ENCODE data around the gene ARHGAP29. TPM values are rescaled to one million over a fixed set of nuclear protein-coding genes. Genes with fewer than 3 reads are reported as not detected.

ARHGAP29 gene
- polyA plus RNA-seq, 1 donor (not counting 4 experiments of a cell fraction or from before 2014, with no cell fraction given): 79.7 TPM

GRCh38 chr1:94225845-94226244 is 11.5 kb downstream of the ARHGAP29 start:
- H3K9me3 ChIP-seq (ENCODE audit: control insufficient read depth, low read depth, low read length): no peaks in the 10 kb centered on the region
- TF ChIP-seq CTCF (optimal IDR thresholded peaks at IDR 0.05 in 1 of 3, IDR thresholded peaks at IDR 0.05 in 1 of 3, conservative IDR thresholded peaks at IDR 0.05 in 1 of 3; ENCODE audit: extremely low read depth in 1 of 3, insufficient read depth in 2 of 3, low read length in 3 of 3): no peak
- no peak for TF ChIP-seq EZH2 (IDR thresholded peaks at IDR 0.05; ENCODE audit: low read length)
- DNase-seq (ENCODE audit: low read depth, low spot score): no peak
- H3K79me2 ChIP-seq (ENCODE audit: control insufficient read depth, insufficient read depth, low read length): peaks cover 92% of the 10 kb centered on the region
- dilution Hi-C loops (cut with MboI; ENCODE audit: extremely low pct_ligation_motif_present, low sequenced_read_pairs): no loop called here
- H3K4me2 ChIP-seq (ENCODE audit: control insufficient read depth, extremely low read depth, insufficient read depth, low read depth, low read length): no peak overlapping the region
- H3K4me1 ChIP-seq (ENCODE audit: control insufficient read depth, extremely low read depth, insufficient read depth, low read length): peaks cover 6% of the 10 kb centered on the region
- FAIRE-seq: no peak
- H3K9ac ChIP-seq (ENCODE audit: control insufficient read depth, extremely low read depth, insufficient read depth, low read length): no peak overlapping the region
- no peak overlapping the region for H2AFZ ChIP-seq (ENCODE audit: control insufficient read depth, low read length)
- H4K20me1 ChIP-seq (ENCODE audit: control insufficient read depth, extremely low read depth, insufficient read depth, low read length): no peaks in the 10 kb centered on the region
- H3K27me3 ChIP-seq (ENCODE audit: control insufficient read depth, extremely low read depth, insufficient read depth, low read length): no peaks in the 10 kb centered on the region
- H3K4me3 ChIP-seq (ENCODE audit: control insufficient read depth in 2 of 3, extremely low read depth in 1 of 3, insufficient read depth in 2 of 3, low read depth in 1 of 3, low read length in 3 of 3): no peak overlapping the region
- H3K36me3 ChIP-seq (ENCODE audit: control insufficient read depth in 2 of 2, extremely low read depth in 1 of 2, insufficient read depth in 2 of 2, low read length in 2 of 2): peaks cover 2 to 8% of the 10 kb centered on the region in 2 experiments
- H3K9me1 ChIP-seq (ENCODE audit: control insufficient read depth, extremely low read depth, insufficient read depth, low read length): no peaks in the 10 kb centered on the region
- H3K27ac ChIP-seq (ENCODE audit: control insufficient read depth, insufficient read depth, low read length): no peak overlapping the region

GRCh38 chr1:94218332-94218731 is 19.1 kb downstream of the ARHGAP29 start:
- no peak overlapping the region for H2AFZ ChIP-seq (ENCODE audit: control insufficient read depth, low read length)
- H3K4me1 ChIP-seq (ENCODE audit: control insufficient read depth, extremely low read depth, insufficient read depth, low read length): no peaks in the 10 kb centered on the region
- peaks cover 4% of the 10 kb centered on the region for H3K9me1 ChIP-seq (ENCODE audit: control insufficient read depth, extremely low read depth, insufficient read depth, low read length)
- H4K20me1 ChIP-seq (ENCODE audit: control insufficient read depth, extremely low read depth, insufficient read depth, low read length): peaks cover 6% of the 10 kb centered on the region
- H3K4me2 ChIP-seq (ENCODE audit: control insufficient read depth, extremely low read depth, insufficient read depth, low read depth, low read length): no peak overlapping the region
- no peaks in the 10 kb centered on the region for H3K27me3 ChIP-seq (ENCODE audit: control insufficient read depth, extremely low read depth, insufficient read depth, low read length)
- H3K9ac ChIP-seq (ENCODE audit: control insufficient read depth, extremely low read depth, insufficient read depth, low read length): no peak overlapping the region
- peaks cover 4 to 29% of the 10 kb centered on the region in 2 experiments for H3K36me3 ChIP-seq (ENCODE audit: control insufficient read depth in 2 of 2, extremely low read depth in 1 of 2, insufficient read depth in 2 of 2, low read length in 2 of 2)
- H3K27ac ChIP-seq (ENCODE audit: control insufficient read depth, insufficient read depth, low read length): no peak overlapping the region
- FAIRE-seq: no peak
- H3K4me3 ChIP-seq (ENCODE audit: control insufficient read depth in 2 of 3, extremely low read depth in 1 of 3, insufficient read depth in 2 of 3, low read depth in 1 of 3, low read length in 3 of 3): no peak overlapping the region
- dilution Hi-C loops (cut with MboI; ENCODE audit: extremely low pct_ligation_motif_present, low sequenced_read_pairs): no loop called here
- DNase-seq (ENCODE audit: low read depth, low spot score): no peak
- H3K79me2 ChIP-seq (ENCODE audit: control insufficient read depth, insufficient read depth, low read length): peaks cover 91% of the 10 kb centered on the region
- no peaks in the 10 kb centered on the region for H3K9me3 ChIP-seq (ENCODE audit: control insufficient read depth, low read depth, low read length)
- no peak for TF ChIP-seq EZH2 (IDR thresholded peaks at IDR 0.05; ENCODE audit: low read length)
- no peak for TF ChIP-seq CTCF (optimal IDR thresholded peaks at IDR 0.05 in 1 of 3, IDR thresholded peaks at IDR 0.05 in 1 of 3, conservative IDR thresholded peaks at IDR 0.05 in 1 of 3; ENCODE audit: extremely low read depth in 1 of 3, insufficient read depth in 2 of 3, low read length in 3 of 3)

Data from keratinocyte (primary cell).